ENCODE data around the gene HAPLN1.

- TF ChIP-seq, protein P1, sequence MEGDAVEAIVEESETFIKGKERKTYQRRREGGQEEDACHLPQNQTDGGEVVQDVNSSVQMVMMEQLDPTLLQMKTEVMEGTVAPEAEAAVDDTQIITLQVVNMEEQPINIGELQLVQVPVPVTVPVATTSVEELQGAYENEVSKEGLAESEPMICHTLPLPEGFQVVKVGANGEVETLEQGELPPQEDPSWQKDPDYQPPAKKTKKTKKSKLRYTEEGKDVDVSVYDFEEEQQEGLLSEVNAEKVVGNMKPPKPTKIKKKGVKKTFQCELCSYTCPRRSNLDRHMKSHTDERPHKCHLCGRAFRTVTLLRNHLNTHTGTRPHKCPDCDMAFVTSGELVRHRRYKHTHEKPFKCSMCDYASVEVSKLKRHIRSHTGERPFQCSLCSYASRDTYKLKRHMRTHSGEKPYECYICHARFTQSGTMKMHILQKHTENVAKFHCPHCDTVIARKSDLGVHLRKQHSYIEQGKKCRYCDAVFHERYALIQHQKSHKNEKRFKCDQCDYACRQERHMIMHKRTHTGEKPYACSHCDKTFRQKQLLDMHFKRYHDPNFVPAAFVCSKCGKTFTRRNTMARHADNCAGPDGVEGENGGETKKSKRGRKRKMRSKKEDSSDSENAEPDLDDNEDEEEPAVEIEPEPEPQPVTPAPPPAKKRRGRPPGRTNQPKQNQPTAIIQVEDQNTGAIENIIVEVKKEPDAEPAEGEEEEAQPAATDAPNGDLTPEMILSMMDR (conservative IDR thresholded peaks at IDR 0.05): no peak
- TF ChIP-seq EZH2 (IDR thresholded peaks at IDR 0.05; ENCODE audit: low read depth): no peak
Observed at GRCh38 chr5:83683836-83684235, 36.8 kb downstream of the HAPLN1 start.

All from PC-9 (cell line).